DMS 273 treated with DMSO at 0.1 percent for 48 hours (cell line): Measurements from ENCODE around the gene ZDHHC11B.

Source experiments
- DNase-seq: peaks from one replicate; lab custom pipeline; 2025; lab: John Stamatoyannopoulos, UW

Gene ZDHHC11B

GRCh38 chr5:673161-673830 is 111.2 kb downstream of the ZDHHC11B start:
- no peak for DNase-seq

DNA sequence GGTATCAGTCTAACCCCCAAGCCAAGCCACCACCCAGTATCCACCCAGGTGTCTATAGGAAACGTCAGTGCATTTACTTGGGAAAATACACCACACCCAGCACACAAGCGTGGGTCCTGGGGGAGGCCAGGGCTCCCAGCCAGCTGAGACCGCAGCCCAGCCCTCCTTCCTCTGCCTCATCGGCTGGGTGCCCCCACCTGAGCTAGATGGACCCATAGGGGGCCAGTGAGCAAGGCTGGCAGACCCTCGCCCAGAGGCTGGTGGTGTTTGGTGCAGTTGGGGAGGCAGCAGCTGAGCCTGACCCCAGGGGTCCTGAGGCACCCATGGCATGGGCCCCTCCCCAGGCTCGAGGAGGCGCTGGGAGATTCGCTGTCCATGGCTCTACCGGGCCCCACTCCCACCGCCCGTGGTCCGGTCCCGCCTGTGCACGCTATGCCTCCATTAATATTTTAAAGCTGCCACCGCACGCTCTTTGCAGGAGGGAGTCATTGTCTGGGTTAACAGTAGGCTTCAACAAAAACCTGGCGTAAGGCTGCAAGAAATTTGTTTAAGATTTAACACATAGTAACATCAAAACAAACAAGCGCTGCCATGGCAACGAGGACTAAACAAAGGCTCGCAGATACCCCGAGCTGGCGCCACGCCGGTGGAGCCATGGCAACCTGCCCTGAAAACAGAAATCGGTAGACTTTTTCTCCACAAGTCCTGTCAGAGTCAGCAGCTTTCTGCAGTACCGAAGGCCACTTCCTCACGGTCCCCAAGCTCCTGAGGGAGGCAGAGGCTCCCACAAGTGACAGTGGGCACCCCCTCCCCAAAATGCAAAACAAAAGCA is 112.0 kb downstream of the ZDHHC11B start:
- DNase-seq: peak; percentile 28

DNA sequence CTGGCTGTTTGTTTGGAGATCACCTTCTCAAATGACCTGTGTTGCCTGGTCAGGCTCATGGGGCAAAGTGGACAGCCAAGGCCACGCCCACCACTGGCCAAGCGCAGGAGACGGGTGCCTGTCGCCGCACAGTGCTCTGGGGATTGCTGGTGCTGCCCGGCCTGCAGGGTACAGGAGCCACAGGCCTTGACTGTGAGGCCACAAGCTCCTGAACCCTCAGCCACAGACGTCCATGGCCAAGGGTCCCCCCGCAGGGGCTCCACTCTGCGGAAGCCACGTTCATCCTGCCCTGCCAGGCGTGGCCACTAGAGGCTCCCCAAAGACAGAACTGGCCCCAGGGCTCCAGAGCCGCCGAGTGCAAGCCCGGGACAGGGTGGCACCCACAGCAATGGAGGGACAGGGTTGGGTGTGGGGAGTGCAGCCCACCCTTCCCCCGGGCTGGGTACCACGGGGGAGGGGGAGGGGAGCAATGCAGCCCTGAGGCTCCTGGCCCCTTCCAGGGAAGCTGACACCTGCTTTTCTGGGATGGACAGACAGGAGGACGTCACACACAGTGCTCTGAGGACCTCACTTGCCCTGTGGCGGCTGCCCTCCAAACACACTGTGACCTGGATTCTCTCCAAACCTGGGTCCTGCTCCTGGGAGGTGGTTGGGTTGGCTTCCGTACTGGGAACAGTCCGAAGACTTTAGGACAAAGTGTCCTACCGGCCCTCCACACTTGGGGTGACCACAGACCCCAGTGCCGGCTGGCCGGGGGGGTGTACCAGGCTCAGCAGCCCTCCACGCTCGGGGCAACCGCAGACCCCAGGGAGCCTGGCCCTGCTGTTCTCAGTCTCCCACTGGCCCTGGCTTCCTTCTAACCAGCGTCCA is 112.8 kb downstream of the ZDHHC11B start:
- DNase-seq: no peak

- no peak for DNase-seq
Measured at GRCh38 chr5:670396-671270, 113.9 kb downstream of the ZDHHC11B start.

GRCh38 chr5:669842-670395 is 114.6 kb downstream of the ZDHHC11B start:
- no peak for DNase-seq

DNA sequence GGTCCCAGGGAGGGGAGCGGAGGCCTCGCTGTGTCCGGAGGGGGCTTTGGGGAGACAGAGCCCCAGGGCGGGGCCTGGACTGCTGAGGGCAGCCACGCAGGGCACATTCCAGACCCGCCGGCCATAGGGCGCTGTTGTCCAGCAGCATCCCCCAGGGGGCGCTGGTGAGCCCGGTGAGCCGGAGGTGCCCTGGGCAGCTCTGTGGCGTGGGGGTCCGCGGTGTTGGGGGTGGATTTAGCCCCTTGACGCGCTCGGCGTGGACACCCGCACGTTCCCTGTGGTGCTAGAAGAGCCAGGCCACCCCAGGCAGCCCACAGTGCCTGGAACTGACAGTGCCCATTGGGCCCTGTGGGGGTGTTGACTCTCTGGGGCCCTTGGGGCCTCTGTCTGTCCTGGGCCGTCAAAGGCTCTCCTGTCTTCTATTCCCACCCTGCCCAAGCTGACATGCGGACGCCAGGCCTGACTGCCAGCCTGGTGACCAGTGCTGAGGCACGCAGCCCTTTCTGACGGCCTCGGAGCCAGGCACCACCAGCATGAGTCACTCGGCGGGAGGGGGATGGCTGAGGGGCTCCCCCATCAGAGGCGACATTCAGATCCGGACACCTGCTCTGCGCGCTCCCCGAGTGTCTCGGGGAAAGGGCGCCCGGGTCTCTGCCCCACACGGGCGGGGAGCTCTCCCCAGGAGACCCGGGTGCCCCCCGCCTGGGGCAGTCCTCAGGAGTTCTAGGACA is 115.3 kb downstream of the ZDHHC11B start:
- DNase-seq: no peak

- DNase-seq: no peak
Measured at GRCh38 chr5:668283-668995, 116.1 kb downstream of the ZDHHC11B start.

DNA sequence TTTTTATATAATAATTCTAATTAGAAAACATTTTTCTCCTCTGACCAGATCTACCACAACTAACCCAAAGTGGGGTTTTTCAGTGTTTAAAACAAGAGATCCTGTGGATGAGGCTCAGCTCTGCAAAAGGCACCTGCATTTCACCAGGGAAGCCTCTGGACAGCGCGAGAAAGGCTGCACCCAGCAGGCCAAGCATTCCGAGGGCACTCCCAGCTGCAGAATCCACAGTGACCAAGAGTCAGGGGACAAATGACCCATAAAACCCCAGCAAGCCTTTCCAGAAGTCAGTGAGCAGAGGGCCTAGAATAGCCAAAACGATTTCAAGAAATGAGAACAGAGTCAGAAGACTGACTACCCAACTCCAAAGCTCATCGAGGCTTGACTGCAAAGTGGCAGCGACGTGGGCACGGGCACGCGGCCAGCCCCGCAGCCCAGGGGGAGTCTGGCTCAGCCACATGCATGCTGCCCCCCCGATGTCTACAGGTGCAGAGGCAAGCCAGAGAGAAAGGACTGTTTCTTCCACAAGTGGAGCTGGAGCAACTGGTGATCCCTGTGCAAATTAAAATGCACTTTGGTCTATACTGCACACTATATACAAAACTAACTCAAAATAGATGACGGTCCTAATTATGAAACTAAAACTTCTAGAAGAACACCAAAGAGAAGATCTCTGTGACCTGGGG is 117.6 kb downstream of the ZDHHC11B start:
- DNase-seq: no peak

DNA sequence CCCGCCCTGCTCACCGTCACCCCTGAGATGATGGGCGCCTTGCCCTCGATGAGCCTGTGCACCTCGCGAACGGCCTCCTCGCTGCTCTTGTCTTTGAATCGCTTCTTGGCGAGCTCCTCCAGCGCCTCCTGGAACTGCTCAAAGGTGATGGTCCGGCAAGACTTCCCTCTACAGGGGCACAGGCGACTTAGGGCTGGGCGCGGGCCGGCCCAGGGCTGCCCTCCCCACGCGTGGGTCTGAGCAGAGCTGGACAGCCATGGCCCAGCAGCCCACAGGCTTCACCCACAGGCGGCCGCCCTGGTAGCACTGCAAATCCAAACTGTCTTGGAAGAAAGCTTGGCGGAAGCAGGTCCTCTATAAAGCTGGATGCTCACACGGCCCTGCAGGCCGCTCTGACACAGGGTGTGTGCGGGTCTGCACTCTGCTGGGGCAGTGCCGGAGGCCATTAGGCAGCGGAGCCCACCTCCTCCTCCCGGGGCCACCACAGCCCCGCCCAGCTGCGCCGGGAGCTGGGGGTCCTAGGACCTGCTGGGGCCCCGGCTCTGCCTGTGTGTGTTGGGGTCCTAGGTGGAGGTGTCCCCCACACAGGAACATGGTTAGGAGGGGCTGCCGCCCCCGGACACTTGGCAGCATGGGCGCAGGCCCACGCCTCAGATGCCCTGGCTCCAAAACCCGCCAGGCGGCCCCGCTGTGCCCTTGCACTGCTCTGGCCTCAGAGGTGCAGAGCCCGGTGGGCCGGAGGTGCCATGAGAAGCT is 118.4 kb downstream of the ZDHHC11B start:
- no peak for DNase-seq

- DNase-seq: no peak
Measured at GRCh38 chr5:665541-665955, 119.0 kb downstream of the ZDHHC11B start.

- no peak for DNase-seq
Measured at GRCh38 chr5:664994-665360, 119.6 kb downstream of the ZDHHC11B start.

- no peak for DNase-seq
Measured at GRCh38 chr5:664343-664993, 120.1 kb downstream of the ZDHHC11B start.

DNA sequence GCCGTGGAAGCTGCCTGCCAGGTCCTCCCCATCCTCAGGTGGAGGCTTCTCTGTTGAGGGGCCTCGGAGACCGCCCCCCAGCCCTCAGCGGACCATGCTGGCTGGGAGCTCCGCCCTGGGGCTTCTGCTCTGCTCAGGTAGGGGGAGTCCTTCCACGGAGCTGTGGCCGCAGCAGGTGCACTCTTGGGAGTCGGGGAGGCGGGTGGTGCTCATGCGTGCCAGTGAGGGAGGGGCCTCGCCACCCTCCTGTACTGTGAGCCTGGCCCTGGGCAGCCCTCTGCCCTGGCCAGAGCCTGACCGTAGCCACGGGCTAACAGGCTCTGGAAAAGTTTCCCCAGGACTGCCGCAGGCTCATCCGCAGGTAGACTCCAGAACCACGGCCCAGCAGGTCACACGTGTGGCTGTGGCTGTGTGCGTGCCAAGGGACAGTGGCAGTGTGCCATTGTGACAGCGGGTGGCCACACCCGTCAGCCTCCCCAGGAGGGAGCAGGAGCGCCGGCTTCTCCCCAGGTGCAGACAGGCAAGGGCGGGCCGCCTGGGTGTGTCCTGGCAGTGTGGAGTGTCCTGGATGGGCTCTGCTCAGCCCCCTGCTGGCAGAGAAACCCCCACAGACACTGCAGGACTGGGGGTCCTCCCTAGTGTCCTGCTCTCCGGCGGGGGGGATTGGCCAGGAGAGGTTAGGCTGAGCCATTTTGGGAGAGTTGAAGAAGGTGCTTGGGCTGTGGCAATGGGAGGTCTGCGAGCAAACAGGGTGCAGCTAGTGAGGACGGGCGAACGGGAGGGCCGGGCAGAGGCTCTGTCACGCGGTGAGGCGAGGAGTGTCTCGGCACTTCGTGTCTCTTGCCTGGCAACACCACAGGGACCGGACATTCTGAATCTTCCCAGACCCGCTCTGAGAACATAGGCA is 120.8 kb downstream of the ZDHHC11B start:
- no peak for DNase-seq

DNA sequence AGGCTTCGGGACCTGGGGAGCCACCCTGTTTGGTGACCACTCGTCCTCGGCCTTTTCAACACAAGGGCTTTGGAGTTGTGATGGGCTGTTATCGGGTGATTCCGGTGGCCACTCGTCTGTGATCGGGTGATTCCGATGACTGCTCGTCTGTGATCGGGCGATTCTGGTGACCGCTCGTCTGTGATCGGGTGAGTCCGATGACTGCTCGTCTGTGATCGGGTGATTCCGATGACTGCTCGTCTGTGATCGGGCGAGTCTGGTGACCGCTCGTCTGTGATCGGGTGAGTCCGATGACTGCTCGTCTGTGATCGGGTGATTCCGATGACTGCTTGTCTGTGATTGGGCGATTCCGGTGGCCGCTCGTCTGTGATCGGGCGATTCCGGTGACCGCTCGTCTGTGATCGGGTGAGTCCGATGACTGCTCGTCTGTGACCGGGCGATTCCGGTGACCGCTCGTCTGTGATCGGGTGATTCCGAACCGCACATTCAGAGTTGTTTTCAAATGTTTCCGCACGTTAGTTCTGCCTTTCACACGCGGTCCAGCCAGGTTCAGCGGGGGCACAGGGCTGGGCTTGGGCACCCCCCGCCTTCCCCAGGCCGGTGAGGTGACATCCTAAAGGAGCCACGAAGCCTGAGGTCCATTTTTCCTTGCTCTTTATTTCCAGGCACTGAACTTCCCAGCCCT is 121.6 kb downstream of the ZDHHC11B start:
- DNase-seq: no peak

GRCh38 chr5:661891-662750 is 122.4 kb downstream of the ZDHHC11B start:
- DNase-seq: no peak
